Parathyroid adenoma (tissue), 2 donors: ENCODE results near the gene RNF150.
"Not testable (repeated sequence)": the region's sequence is repeated elsewhere in the genome, so short reads cannot be mapped to it uniquely, and the experiment has no call there.

Source experiments
- H2AFZ ChIP-seq: fragments of 300-600 bp; sonication (generic); one replicate; pipeline ENCODE4 v1.7.0; 2017; ENCODE audit warnings: antibody characterized with exemption, mild to moderate bottlenecking
- H3K27ac ChIP-seq: fragments of 300-600 bp; sonication (generic); one replicate; pipeline ENCODE4 v1.7.0; 2017
- H3K27me3 ChIP-seq: fragments of 300-600 bp; sonication (generic); one replicate; pipeline ENCODE4 v1.7.0; 2017; ENCODE audit warnings: low read length; ENCODE audit not compliant: control insufficient read depth, insufficient read depth
- H3K36me3 ChIP-seq: fragments of 300-600 bp; sonication (generic); one replicate; pipeline ENCODE4 v1.7.0; 2017; ENCODE audit warnings: low read length; ENCODE audit not compliant: control insufficient read depth, insufficient read depth
- H3K4me1 ChIP-seq: fragments of 300-600 bp; sonication (generic); one replicate; pipeline ENCODE4 v1.7.0; 2017; ENCODE audit warnings: control low read depth
- H3K4me2 ChIP-seq: fragments of 300-600 bp; sonication (generic); one replicate; pipeline ENCODE4 v1.7.0; 2017; ENCODE audit warnings: low read length
- H3K4me3 ChIP-seq: fragments of 300-600 bp; sonication (generic); one replicate; pipeline ENCODE4 v1.7.0; 2017; ENCODE audit warnings: low read depth, low read length
- H3K79me2 ChIP-seq: fragments of 300-600 bp; sonication (generic); one replicate; pipeline ENCODE4 v1.7.0; 2017; ENCODE audit warnings: control low read depth
- H3K9ac ChIP-seq: fragments of 300-600 bp; sonication (generic); one replicate; pipeline ENCODE4 v1.7.0; 2017; ENCODE audit warnings: mild to moderate bottlenecking
- H3K9me3 ChIP-seq: fragments of 300-600 bp; sonication (generic); one replicate; pipeline ENCODE4 v1.7.0; 2017; ENCODE audit warnings: low read length; ENCODE audit not compliant: control insufficient read depth
- CTCF ChIP-seq: fragments of 300-600 bp; sonication (generic); IDR thresholded peaks from one replicate; pipeline ENCODE4 v1.7.0; 2017; ENCODE audit warnings: antibody characterized with exemption, mild to moderate bottlenecking
- donor health status: primary hyperparathyroidism.

The RNF150 gene

GRCh38 chr4:141058591-141059512, 74.4 kb downstream of the RNF150 start:
- no peak overlapping the region for H3K4me3 ChIP-seq
- H3K9ac ChIP-seq, result no peak overlapping the region
- TF ChIP-seq CTCF, result no peak
- no peaks in the 10 kb centered on the region for H3K9me3 ChIP-seq
- H3K27me3 ChIP-seq, result no peaks in the 10 kb centered on the region
- no peak overlapping the region for H2AFZ ChIP-seq
- H3K36me3 ChIP-seq, result no peaks in the 10 kb centered on the region
- H3K27ac ChIP-seq, result no peak overlapping the region
- H3K79me2 ChIP-seq, result no peaks in the 10 kb centered on the region
- H3K4me2 ChIP-seq, result no peak overlapping the region
- no peaks in the 10 kb centered on the region for H3K4me1 ChIP-seq

- no peaks in the 10 kb centered on the region for H3K36me3 ChIP-seq
- H3K4me3 ChIP-seq, result no peak overlapping the region
- no peak overlapping the region for H3K9ac ChIP-seq
- H3K27me3 ChIP-seq, result no peaks in the 10 kb centered on the region
- no peaks in the 10 kb centered on the region for H3K9me3 ChIP-seq
- no peaks in the 10 kb centered on the region for H3K4me1 ChIP-seq
- H3K27ac ChIP-seq, result no peak overlapping the region
- H2AFZ ChIP-seq, result no peak overlapping the region
- TF ChIP-seq CTCF, result no peak
- no peak overlapping the region for H3K4me2 ChIP-seq
- no peaks in the 10 kb centered on the region for H3K79me2 ChIP-seq
Measured at GRCh38 chr4:141057582-141057981, 75.7 kb downstream of the RNF150 start.

- H3K27me3 ChIP-seq, result no peaks in the 10 kb centered on the region
Measured at GRCh38 chr4:141056473-141056872, 76.8 kb downstream of the RNF150 start.

GRCh38 chr4:141054446-141054845, 78.8 kb downstream of the RNF150 start:
- H2AFZ ChIP-seq, result no peak overlapping the region
- no peaks in the 10 kb centered on the region for H3K79me2 ChIP-seq
- no peak overlapping the region for H3K27ac ChIP-seq
- no peaks in the 10 kb centered on the region for H3K9me3 ChIP-seq
- H3K36me3 ChIP-seq, result no peaks in the 10 kb centered on the region
- no peak overlapping the region for H3K4me2 ChIP-seq
- H3K4me3 ChIP-seq, result no peak overlapping the region
- no peak for TF ChIP-seq CTCF
- no peaks in the 10 kb centered on the region for H3K27me3 ChIP-seq
- H3K4me1 ChIP-seq, result no peaks in the 10 kb centered on the region
- no peak overlapping the region for H3K9ac ChIP-seq

More at GRCh38 chr4:141056473-141056872, 76.8 kb downstream of the RNF150 start:
- Histone ChIP-seq H3K79me2 (no peaks in the 10 kb centered on the region), H3K36me3 (no peaks in the 10 kb centered on the region), H3K4me3 (no peak overlapping the region), H3K4me2 (no peak overlapping the region), H3K4me1 (no peaks in the 10 kb centered on the region), H2AFZ (no peak overlapping the region), H3K9me3 (no peaks in the 10 kb centered on the region), H3K27ac (no peak overlapping the region), H3K9ac (no peak overlapping the region)
- TF ChIP-seq CTCF, result no peak

- H3K36me3 ChIP-seq, H3K4me1 ChIP-seq, H2AFZ ChIP-seq, H3K27ac ChIP-seq, H3K27me3 ChIP-seq, H3K79me2 ChIP-seq, H3K4me3 ChIP-seq, H3K9ac ChIP-seq, H3K9me3 ChIP-seq, H3K4me2 ChIP-seq: not testable (repeated sequence)
Measured at GRCh38 chr4:141050999-141051398, 82.3 kb downstream of the RNF150 start.
